H9 (cell line): ENCODE measurements around the gene ARID1B. TPM values are rescaled to one million over a fixed set of nuclear protein-coding genes. Genes with fewer than 3 reads are reported as not detected.

Experiments used
- DNase-seq: peaks from one replicate; pipeline ENCODE4 v3.0.0-alpha.2; 2017
- H2AFZ ChIP-seq: one replicate; pipeline ENCODE4 v1.6.1; 2013; ENCODE audit warnings: mild to moderate bottlenecking, low read length, control low read depth, moderate library complexity
- H2AK5ac ChIP-seq: 2 replicates; pipeline ENCODE4 v1.6.1; 2013; ENCODE audit warnings: low read length, control low read depth, mixed read lengths; ENCODE audit not compliant: insufficient read length
- H2BK120ac ChIP-seq: one replicate; pipeline ENCODE4 v1.6.1; 2013; ENCODE audit warnings: low read depth, mild to moderate bottlenecking, low read length, control low read depth, inconsistent platforms; ENCODE audit not compliant: poor library complexity, severe bottlenecking
- H2BK12ac ChIP-seq: 2 replicates; pipeline ENCODE4 v1.6.1; 2013; ENCODE audit warnings: low read length, control low read depth, mixed read lengths, low read depth; ENCODE audit not compliant: insufficient read length
- H2BK15ac ChIP-seq: 2 replicates; pipeline ENCODE4 v1.6.1; 2013; ENCODE audit warnings: low read depth, low read length, control low read depth
- H2BK20ac ChIP-seq: one replicate; pipeline ENCODE4 v1.6.1; 2013; ENCODE audit warnings: low read depth, mild to moderate bottlenecking, low read length, control low read depth, inconsistent platforms; ENCODE audit not compliant: poor library complexity, severe bottlenecking
- H2BK5ac ChIP-seq: 2 replicates; pipeline ENCODE4 v1.6.1; 2013; ENCODE audit warnings: low read length, control low read depth, mixed read lengths; ENCODE audit not compliant: insufficient read length
- H3K14ac ChIP-seq: 2 replicates; pipeline ENCODE4 v1.6.1; 2013; ENCODE audit warnings: low read length, control low read depth; ENCODE audit not compliant: insufficient read depth
- H3K18ac ChIP-seq: 2 replicates; pipeline ENCODE4 v1.6.1; 2013; ENCODE audit warnings: low read depth, mild to moderate bottlenecking, mixed read lengths, low read length, control low read depth; ENCODE audit not compliant: insufficient read length
- H3K23ac ChIP-seq: 2 replicates; pipeline ENCODE4 v1.6.1; 2013; ENCODE audit warnings: low read length, control low read depth, mixed read lengths, low read depth; ENCODE audit not compliant: insufficient read length
- H3K23me2 ChIP-seq: 2 replicates; pipeline ENCODE4 v1.6.1; 2013; ENCODE audit warnings: low read depth, mild to moderate bottlenecking, mixed read lengths, low read length, control low read depth; ENCODE audit not compliant: insufficient read length, poor library complexity, severe bottlenecking
- H3K27ac ChIP-seq: 2 replicates; pipeline ENCODE4 v1.5.1; 2013; ENCODE audit warnings: low read length, control low read depth, mixed read lengths, low read depth; ENCODE audit not compliant: insufficient read length
- H3K27me3 ChIP-seq: 2 replicates; pipeline ENCODE4 v1.6.1; 2013; ENCODE audit warnings: low read length, control low read depth, inconsistent platforms; ENCODE audit not compliant: insufficient read depth
- H3K4ac ChIP-seq: 2 replicates; pipeline ENCODE4 v1.6.1; 2013; ENCODE audit warnings: low read depth, mild to moderate bottlenecking, control low read depth, inconsistent platforms, low read length, moderate library complexity
- H3K4me1 ChIP-seq: 2 replicates; pipeline ENCODE4 v1.6.1; 2013; ENCODE audit warnings: low read length, control low read depth, inconsistent platforms; ENCODE audit not compliant: insufficient read depth
- H3K4me2 ChIP-seq: 2 replicates; pipeline ENCODE4 v1.6.1; 2013; ENCODE audit warnings: low read length, control low read depth, mixed read lengths; ENCODE audit not compliant: insufficient read length, insufficient read depth
- H3K56ac ChIP-seq: 2 replicates; pipeline ENCODE4 v1.6.1; 2013; ENCODE audit warnings: low read depth, mild to moderate bottlenecking, mixed read lengths, low read length, control low read depth; ENCODE audit not compliant: insufficient read length
- H3K79me1 ChIP-seq: 2 replicates; pipeline ENCODE4 v1.6.1; 2013; ENCODE audit warnings: low read depth, mild to moderate bottlenecking, moderate library complexity, low read length, control low read depth, inconsistent platforms; ENCODE audit not compliant: insufficient read depth, poor library complexity, severe bottlenecking
- H3K79me2 ChIP-seq: 2 replicates; pipeline ENCODE4 v1.6.1; 2013; ENCODE audit warnings: low read length, control low read depth, inconsistent platforms; ENCODE audit not compliant: insufficient read depth
- H3K9ac ChIP-seq: 2 replicates; pipeline ENCODE4 v1.6.1; 2013; ENCODE audit warnings: low read length, control low read depth, mixed read lengths; ENCODE audit not compliant: insufficient read length; ENCODE audit errors: extremely low read depth
- H3K9me3 ChIP-seq: one replicate; pipeline ENCODE4 v1.6.1; 2013; ENCODE audit warnings: low read depth, low read length, inconsistent platforms; ENCODE audit not compliant: control insufficient read depth
- H3T11ph ChIP-seq: one replicate; pipeline ENCODE4 v1.6.1; 2013; ENCODE audit warnings: mild to moderate bottlenecking, low read length, control low read depth, inconsistent platforms
- H4K20me1 ChIP-seq: one replicate; pipeline ENCODE4 v1.6.1; 2013; ENCODE audit not compliant: control insufficient read depth, insufficient read length, insufficient read depth
- H4K5ac ChIP-seq: 2 replicates; pipeline ENCODE4 v1.6.1; 2013; ENCODE audit warnings: low read depth, mild to moderate bottlenecking, mixed read lengths, low read length, control low read depth; ENCODE audit not compliant: insufficient read length
- H4K8ac ChIP-seq: replicated peaks from 2 replicates; pipeline ENCODE4 v1.6.1; 2013; ENCODE audit warnings: low read length, control low read depth, mixed read lengths, low read depth; ENCODE audit not compliant: insufficient read length
- H4K91ac ChIP-seq: 2 replicates; pipeline ENCODE4 v1.6.1; 2013; ENCODE audit warnings: low read depth, mild to moderate bottlenecking, moderate library complexity, mixed read lengths, low read length, control low read depth; ENCODE audit not compliant: insufficient read length
- H3K27ac Mint-ChIP-seq, 3 experiments: 2 replicates in 2 of 3; 3 replicates in 1 of 3; pipeline ENCODE4 v1.8.0; 2020 to 2021; ENCODE audit warnings: mixed read lengths in 3 of 3, mild to moderate bottlenecking in 1 of 3, moderate library complexity in 1 of 3
- H3K27me3 Mint-ChIP-seq: 2 replicates; pipeline ENCODE4 v1.8.0; 2021; ENCODE audit warnings: low read depth, mild to moderate bottlenecking, moderate library complexity, mixed read lengths
- H3K36me3 Mint-ChIP-seq, 3 experiments: 2 replicates in 2 of 3; 3 replicates in 1 of 3; pipeline ENCODE4 v1.8.0; 2020 to 2021; ENCODE audit warnings: low read depth in 3 of 3, mixed read lengths in 3 of 3; ENCODE audit not compliant: insufficient read depth in 1 of 3
- H3K4me1 Mint-ChIP-seq, 2 experiments: 2 replicates each; pipeline ENCODE4 v1.8.0; 2020; ENCODE audit warnings: mixed read lengths in 2 of 2
- H3K4me3 Mint-ChIP-seq, 2 experiments: 2 replicates in 1 of 2; 3 replicates in 1 of 2; pipeline ENCODE4 v1.8.0; 2020 to 2021; ENCODE audit warnings: mild to moderate bottlenecking in 2 of 2, mixed read lengths in 2 of 2, moderate library complexity in 1 of 2
- H3K9me3 Mint-ChIP-seq, 2 experiments: 2 replicates in 1 of 2; 3 replicates in 1 of 2; pipeline ENCODE4 v1.8.0; 2020; ENCODE audit warnings: mild to moderate bottlenecking in 2 of 2, mixed read lengths in 2 of 2, moderate library complexity in 1 of 2
- WGBS: extraction: QIAGEN DNeasy Blood & Tissue Kit; methylation state at CpG from one replicate; pipeline ENCODE4 v1.1.7; 2013; ENCODE audit warnings: missing lambda C conversion rate, low lambda C conversion rate, mixed read lengths; ENCODE audit not compliant: insufficient read length; ENCODE audit errors: extremely low coverage; 5-methylcytosine and 5-hydroxymethylcytosine counted together
- total RNA-seq: library from RNA; stranded (reverse); gene quantifications from 2 replicates; pipeline ENCODE4 v1.2.1, GENCODE V29; 2021
- TF ChIP-seq, protein P1 (sequence below): fragments of 200-600 bp; sonication (generic); conservative IDR thresholded peaks from 3 replicates; pipeline ENCODE4 v1.8.0; 2021; ENCODE audit warnings: antibody characterized with exemption, mild to moderate bottlenecking

ARID1B gene
- total RNA-seq, 1 experiment from 2014 or later = 88.2 TPM

DNA sequence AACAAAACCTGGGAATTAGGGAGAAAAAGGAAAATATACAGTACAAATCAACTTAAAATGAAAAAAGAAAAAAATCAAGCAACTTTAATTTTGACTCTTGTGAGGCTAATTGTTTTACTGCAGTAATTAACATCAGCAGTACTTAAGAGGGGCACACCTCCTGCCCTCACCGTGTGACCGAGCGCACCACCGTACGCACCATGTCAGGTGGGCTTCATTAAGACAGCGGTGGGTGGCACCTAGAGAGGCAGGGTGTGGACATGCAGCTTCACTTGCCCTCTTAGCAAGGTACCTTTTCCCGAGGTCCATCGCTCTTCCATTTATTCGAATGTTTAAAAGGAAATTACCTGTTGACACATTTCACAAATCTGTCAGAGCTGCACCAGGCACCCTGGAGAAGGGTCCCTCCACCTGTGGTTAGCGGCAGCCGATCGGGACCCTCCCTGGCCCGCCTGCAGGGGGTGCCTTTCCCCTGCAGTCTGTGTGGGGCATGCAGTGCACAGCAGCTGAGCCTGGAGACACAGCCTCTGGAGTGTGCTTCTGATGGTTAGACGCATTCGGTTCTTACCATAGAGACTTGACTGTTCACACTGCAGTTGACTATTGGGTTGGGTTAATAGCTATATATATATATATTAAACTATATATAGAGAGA is 362.0 kb downstream of the ARID1B start:
- Histone ChIP-seq H2AFZ (no peak overlapping the region), H2AK5ac (no peak overlapping the region), H4K5ac (no peak overlapping the region), H4K91ac (no peak overlapping the region), H2BK15ac (no peak overlapping the region), H3T11ph (no peak overlapping the region), H3K23me2 (no peaks in the 10 kb centered on the region), H3K79me2 (no peaks in the 10 kb centered on the region), H3K4me2 (no peak overlapping the region), H4K8ac (no peak overlapping the region), H3K4me1 (no peaks in the 10 kb centered on the region), H2BK120ac (no peak overlapping the region), H2BK12ac (no peak overlapping the region), H3K27me3 (no peaks in the 10 kb centered on the region), H3K9me3 (no peaks in the 10 kb centered on the region), H3K56ac (no peak overlapping the region), H3K23ac (no peak overlapping the region), H4K20me1 (no peaks in the 10 kb centered on the region), H3K4ac (no peak overlapping the region), H3K18ac (no peak overlapping the region), H3K79me1 (no peaks in the 10 kb centered on the region), H2BK5ac (no peak overlapping the region), H3K14ac (no peak overlapping the region), H2BK20ac (no peak overlapping the region), H3K27ac (no peak overlapping the region), H3K9ac (no peak overlapping the region)
- Mint-ChIP-seq H3K36me3 (peaks cover 0 to 31% (median 14%) of the 10 kb centered on the region in 3 experiments; a peak in 6 of 7 replicates), H3K4me3 (no peak overlapping the region), H3K27me3 (no peaks in the 10 kb centered on the region), H3K4me1 (peaks cover 4% of the 10 kb centered on the region in 2 experiments; a peak in 2 of 4 replicates), H3K27ac (no peak overlapping the region), H3K9me3 (no peaks in the 10 kb centered on the region)
- no CpG with 5 or more reads among the region's 15 CpGs for WGBS
- DNase-seq = peak; percentile 66
- TF ChIP-seq, protein P1, sequence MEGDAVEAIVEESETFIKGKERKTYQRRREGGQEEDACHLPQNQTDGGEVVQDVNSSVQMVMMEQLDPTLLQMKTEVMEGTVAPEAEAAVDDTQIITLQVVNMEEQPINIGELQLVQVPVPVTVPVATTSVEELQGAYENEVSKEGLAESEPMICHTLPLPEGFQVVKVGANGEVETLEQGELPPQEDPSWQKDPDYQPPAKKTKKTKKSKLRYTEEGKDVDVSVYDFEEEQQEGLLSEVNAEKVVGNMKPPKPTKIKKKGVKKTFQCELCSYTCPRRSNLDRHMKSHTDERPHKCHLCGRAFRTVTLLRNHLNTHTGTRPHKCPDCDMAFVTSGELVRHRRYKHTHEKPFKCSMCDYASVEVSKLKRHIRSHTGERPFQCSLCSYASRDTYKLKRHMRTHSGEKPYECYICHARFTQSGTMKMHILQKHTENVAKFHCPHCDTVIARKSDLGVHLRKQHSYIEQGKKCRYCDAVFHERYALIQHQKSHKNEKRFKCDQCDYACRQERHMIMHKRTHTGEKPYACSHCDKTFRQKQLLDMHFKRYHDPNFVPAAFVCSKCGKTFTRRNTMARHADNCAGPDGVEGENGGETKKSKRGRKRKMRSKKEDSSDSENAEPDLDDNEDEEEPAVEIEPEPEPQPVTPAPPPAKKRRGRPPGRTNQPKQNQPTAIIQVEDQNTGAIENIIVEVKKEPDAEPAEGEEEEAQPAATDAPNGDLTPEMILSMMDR = peak; percentile 81
